Mucosa of stomach (tissue), 1 donor: ENCODE results near the gene AGBL4.

ENCODE experiments used
- H3K27me3 ChIP-seq: one replicate; pipeline ENCODE4 v1.7.0; 2013; ENCODE audit warnings: mild to moderate bottlenecking, low read length; ENCODE audit not compliant: control insufficient read depth, insufficient read depth
- H3K36me3 ChIP-seq: one replicate; pipeline ENCODE4 v1.7.0; 2013; ENCODE audit warnings: low read length; ENCODE audit not compliant: control insufficient read depth, insufficient read depth
- H3K4me1 ChIP-seq: one replicate; pipeline ENCODE4 v1.7.0; 2013; ENCODE audit warnings: mild to moderate bottlenecking, low read length; ENCODE audit not compliant: control insufficient read depth, insufficient read depth
- H3K4me3 ChIP-seq: one replicate; pipeline ENCODE4 v1.7.0; 2013; ENCODE audit warnings: low read length
- H3K9ac ChIP-seq: one replicate; pipeline ENCODE4 v1.7.0; 2013; ENCODE audit warnings: mild to moderate bottlenecking, low read length, moderate library complexity
- H3K9me3 ChIP-seq: one replicate; pipeline ENCODE4 v1.7.0; 2013; ENCODE audit warnings: mild to moderate bottlenecking, low read length, moderate library complexity; ENCODE audit not compliant: control insufficient read depth
- donor health status: Pancreatic carcinoma.

Gene AGBL4

GRCh38 chr1:48923116-48923515, 1100.6 kb downstream of the AGBL4 start:
- no peaks in the 10 kb centered on the region for H3K36me3 ChIP-seq
- no peaks in the 10 kb centered on the region for H3K27me3 ChIP-seq
- no peaks in the 10 kb centered on the region for H3K4me1 ChIP-seq
- no peaks in the 10 kb centered on the region for H3K9me3 ChIP-seq
- no peak overlapping the region for H3K4me3 ChIP-seq
- H3K9ac ChIP-seq: no peak overlapping the region

GRCh38 chr1:48920851-48921250, 1102.9 kb downstream of the AGBL4 start:
- Histone ChIP-seq H3K4me3 (no peak overlapping the region), H3K9ac (no peak overlapping the region), H3K27me3 (no peaks in the 10 kb centered on the region)

GRCh38 chr1:48917901-48918603, 1105.7 kb downstream of the AGBL4 start:
- H3K27me3 ChIP-seq: no peaks in the 10 kb centered on the region
- no peaks in the 10 kb centered on the region for H3K9me3 ChIP-seq
- peaks cover 6% of the 10 kb centered on the region for H3K4me1 ChIP-seq
- no peak overlapping the region for H3K4me3 ChIP-seq
- no peak overlapping the region for H3K9ac ChIP-seq
- H3K36me3 ChIP-seq: no peaks in the 10 kb centered on the region

More at GRCh38 chr1:48920851-48921250, 1102.9 kb downstream of the AGBL4 start:
- Histone ChIP-seq H3K36me3 (no peaks in the 10 kb centered on the region), H3K9me3 (no peaks in the 10 kb centered on the region), H3K4me1 (peaks cover 6% of the 10 kb centered on the region)

GRCh38 chr1:48917070-48917454, 1106.7 kb downstream of the AGBL4 start:
- Histone ChIP-seq H3K4me3 (no peak overlapping the region), H3K9me3 (no peaks in the 10 kb centered on the region), H3K4me1 (peaks cover 6% of the 10 kb centered on the region), H3K36me3 (no peaks in the 10 kb centered on the region), H3K9ac (no peak overlapping the region), H3K27me3 (no peaks in the 10 kb centered on the region)

GRCh38 chr1:48916130-48917069, 1107.4 kb downstream of the AGBL4 start:
- Histone ChIP-seq H3K9me3 (no peaks in the 10 kb centered on the region), H3K4me3 (no peak overlapping the region), H3K27me3 (no peaks in the 10 kb centered on the region), H3K4me1 (peaks cover 6% of the 10 kb centered on the region), H3K9ac (no peak overlapping the region), H3K36me3 (no peaks in the 10 kb centered on the region)

- Histone ChIP-seq H3K36me3 (no peaks in the 10 kb centered on the region), H3K4me1 (no peaks in the 10 kb centered on the region), H3K4me3 (no peak overlapping the region), H3K9ac (no peak overlapping the region), H3K27me3 (no peaks in the 10 kb centered on the region), H3K9me3 (no peaks in the 10 kb centered on the region)
Observed at GRCh38 chr1:48908606-48909005, 1115.1 kb downstream of the AGBL4 start.

GRCh38 chr1:48906729-48907128, 1117.0 kb downstream of the AGBL4 start:
- Histone ChIP-seq H3K4me1 (no peaks in the 10 kb centered on the region), H3K4me3 (no peak overlapping the region), H3K36me3 (no peaks in the 10 kb centered on the region), H3K27me3 (no peaks in the 10 kb centered on the region), H3K9me3 (no peaks in the 10 kb centered on the region), H3K9ac (no peak overlapping the region)

- H3K4me1 ChIP-seq: no peaks in the 10 kb centered on the region
- H3K36me3 ChIP-seq: no peaks in the 10 kb centered on the region
- H3K9ac ChIP-seq: no peak overlapping the region
- H3K9me3 ChIP-seq: no peaks in the 10 kb centered on the region
- H3K27me3 ChIP-seq: no peaks in the 10 kb centered on the region
- no peak overlapping the region for H3K4me3 ChIP-seq
Observed at GRCh38 chr1:48906164-48906563, 1117.6 kb downstream of the AGBL4 start.

- no peaks in the 10 kb centered on the region for H3K9me3 ChIP-seq
Observed at GRCh38 chr1:48903291-48903690, 1120.5 kb downstream of the AGBL4 start.

GRCh38 chr1:48898894-48899293, 1124.9 kb downstream of the AGBL4 start:
- no peaks in the 10 kb centered on the region for H3K9me3 ChIP-seq
- H3K36me3 ChIP-seq: no peaks in the 10 kb centered on the region

More at GRCh38 chr1:48903291-48903690, 1120.5 kb downstream of the AGBL4 start:
- Histone ChIP-seq H3K9ac (no peak overlapping the region), H3K27me3 (no peaks in the 10 kb centered on the region), H3K4me3 (no peak overlapping the region), H3K36me3 (no peaks in the 10 kb centered on the region), H3K4me1 (no peaks in the 10 kb centered on the region)

GRCh38 chr1:48889615-48890014, 1134.1 kb downstream of the AGBL4 start:
- no peak overlapping the region for H3K9ac ChIP-seq
- no peaks in the 10 kb centered on the region for H3K36me3 ChIP-seq
- no peaks in the 10 kb centered on the region for H3K9me3 ChIP-seq
- H3K27me3 ChIP-seq: no peaks in the 10 kb centered on the region
- H3K4me1 ChIP-seq: no peaks in the 10 kb centered on the region
- H3K4me3 ChIP-seq: no peak overlapping the region

More at GRCh38 chr1:48898894-48899293, 1124.9 kb downstream of the AGBL4 start:
- H3K9ac ChIP-seq: no peak overlapping the region
- H3K4me1 ChIP-seq: no peaks in the 10 kb centered on the region
- no peaks in the 10 kb centered on the region for H3K27me3 ChIP-seq
- H3K4me3 ChIP-seq: no peak overlapping the region

- no peak overlapping the region for H3K9ac ChIP-seq
Observed at GRCh38 chr1:48889082-48889481, 1134.7 kb downstream of the AGBL4 start.

More at GRCh38 chr1:48889082-48889481, 1134.7 kb downstream of the AGBL4 start:
- no peaks in the 10 kb centered on the region for H3K27me3 ChIP-seq
- no peaks in the 10 kb centered on the region for H3K36me3 ChIP-seq
- H3K4me3 ChIP-seq: no peak overlapping the region
- no peaks in the 10 kb centered on the region for H3K4me1 ChIP-seq
- no peaks in the 10 kb centered on the region for H3K9me3 ChIP-seq
